HepG2 (cell line): ENCODE measurements around the gene DAGLB.

Source experiments
- CTCF ChIP-seq: sonication (generic); formaldehyde crosslinking; IDR thresholded peaks from 2 replicates; pipeline ENCODE4 v1.5.0; 2020; ENCODE audit warnings: mild to moderate bottlenecking, missing genetic modification reagents, moderate library complexity
- EZH2 ChIP-seq: conservative IDR thresholded peaks from 2 replicates; pipeline ENCODE4 v1.6.1; 2012; ENCODE audit warnings: mild to moderate bottlenecking, low read depth, low read length, moderate library complexity
- KAT2B ChIP-seq: fragments of 150-350 bp; IDR thresholded peaks from 2 replicates; pipeline ENCODE4 v1.6.1; 2014; ENCODE audit warnings: low read depth, low read length, borderline replicate concordance
- ZBTB33 ChIP-seq: sonication (generic); formaldehyde crosslinking; IDR thresholded peaks from 2 replicates; pipeline ENCODE4 v1.4.0; 2020; ENCODE audit warnings: missing genetic modification reagents

GRCh38 chr7:6416516-6417145, 31.1 kb downstream of the DAGLB start:
- TF ChIP-seq KAT2B (no peak), CTCF (CRISPR knock-in tag) (no peak), EZH2 (no peak), ZBTB33 (peak; percentile 13; the same call in 1 of the 2 replicates)
